ENCODE data around the gene TMEM106B.

GRCh38 chr7:12267542-12267941 is 56.4 kb downstream of the TMEM106B start:
- TF ChIP-seq POLR2A (IDR thresholded peaks at IDR 0.05), result no peak
- TF ChIP-seq CTCF (IDR thresholded peaks at IDR 0.05), result no peak
